Neuronal stem cell (in vitro differentiated cells): Measurements from ENCODE around the gene ST14. TPM values are rescaled to one million over a fixed set of nuclear protein-coding genes. Genes with fewer than 3 reads are reported as not detected.
A peak's percentile ranks its signal among the peaks of the same experiment; 100 is the strongest.

Experiments
- DNase-seq: peaks from one replicate; pipeline ENCODE4 v3.0.0-alpha.2; 2013; ENCODE audit warnings: low spot score
- H2AFZ ChIP-seq: one replicate; pipeline ENCODE4 v1.6.1; 2013; ENCODE audit warnings: mild to moderate bottlenecking, low read length, inconsistent platforms
- H2AK5ac ChIP-seq: 2 replicates; pipeline ENCODE4 v1.6.1; 2013; ENCODE audit warnings: low read depth, mild to moderate bottlenecking, inconsistent platforms, low read length, moderate library complexity, mixed read lengths
- H2BK120ac ChIP-seq: 2 replicates; pipeline ENCODE4 v1.6.1; 2013; ENCODE audit warnings: low read depth, mild to moderate bottlenecking, inconsistent platforms, low read length, moderate library complexity, mixed read lengths
- H2BK12ac ChIP-seq: one replicate; pipeline ENCODE4 v1.6.1; 2013; ENCODE audit warnings: low read length, inconsistent platforms
- H2BK15ac ChIP-seq: 2 replicates; pipeline ENCODE4 v1.6.1; 2013; ENCODE audit warnings: mild to moderate bottlenecking, low read length, inconsistent platforms, mixed read lengths
- H2BK5ac ChIP-seq: one replicate; pipeline ENCODE4 v1.6.1; 2013; ENCODE audit warnings: inconsistent platforms, mild to moderate bottlenecking, low read length, moderate library complexity
- H3K14ac ChIP-seq: one replicate; pipeline ENCODE4 v1.6.1; 2013; ENCODE audit warnings: low read length, inconsistent platforms
- H3K18ac ChIP-seq: 2 replicates; pipeline ENCODE4 v1.6.1; 2013; ENCODE audit warnings: low read length, inconsistent platforms
- H3K23ac ChIP-seq: 2 replicates; pipeline ENCODE4 v1.6.1; 2013; ENCODE audit warnings: low read depth, mild to moderate bottlenecking, mixed read lengths, low read length, inconsistent platforms; ENCODE audit not compliant: poor library complexity
- H3K27ac ChIP-seq: replicated peaks from 3 replicates; pipeline ENCODE4 v1.5.1; 2013; ENCODE audit warnings: low read length, inconsistent platforms
- H3K27me3 ChIP-seq, 3 experiments: 2 replicates each; pipeline ENCODE4 v1.6.1; 2013; ENCODE audit warnings: low read length in 3 of 3, mild to moderate bottlenecking in 2 of 3, inconsistent platforms in 1 of 3, low read depth in 1 of 3, mixed read lengths in 1 of 3, moderate library complexity in 1 of 3; ENCODE audit not compliant: control insufficient read depth in 3 of 3, insufficient read depth in 3 of 3
- H3K36me3 ChIP-seq, 2 donors: replicated peaks in 1 of 2; 2 replicates each; pipeline ENCODE4 v1.6.1; 2013; ENCODE audit warnings: low read length in 2 of 2; ENCODE audit not compliant: control insufficient read depth in 2 of 2, insufficient read depth in 2 of 2
- H3K4ac ChIP-seq: 2 replicates; pipeline ENCODE4 v1.6.1; 2013; ENCODE audit warnings: inconsistent platforms, mild to moderate bottlenecking, low read length, moderate library complexity
- H3K4me1 ChIP-seq, 2 donors: 1 replicate in 1 of 2; 2 replicates in 1 of 2; pipeline ENCODE4 v1.6.1; 2013; ENCODE audit warnings: low read length in 2 of 2, low read depth in 1 of 2; ENCODE audit not compliant: control insufficient read depth in 2 of 2, insufficient read depth in 1 of 2
- H3K4me2 ChIP-seq: one replicate; pipeline ENCODE4 v1.6.1; 2013; ENCODE audit warnings: mild to moderate bottlenecking, low read length, inconsistent platforms; ENCODE audit not compliant: insufficient read depth, poor library complexity, severe bottlenecking
- H3K4me3 ChIP-seq, 2 donors: 2 replicates each; pipeline ENCODE4 v1.5.1; 2013; ENCODE audit warnings: low read length in 2 of 2, mild to moderate bottlenecking in 2 of 2, inconsistent platforms in 1 of 2, moderate library complexity in 1 of 2
- H3K79me1 ChIP-seq: one replicate; pipeline ENCODE4 v1.6.1; 2013; ENCODE audit warnings: low read depth, mild to moderate bottlenecking, inconsistent platforms, low read length, moderate library complexity
- H3K9ac ChIP-seq: one replicate; pipeline ENCODE4 v1.6.1; 2013; ENCODE audit warnings: mild to moderate bottlenecking, low read depth, low read length, inconsistent platforms; ENCODE audit not compliant: poor library complexity
- H3K9me3 ChIP-seq, 2 donors: replicated peaks in 1 of 2; 2 replicates each; pipeline versions ENCODE3 to v1.6.1; 2013; ENCODE audit warnings: low read length in 2 of 2, mild to moderate bottlenecking in 2 of 2, inconsistent platforms in 1 of 2, low read depth in 1 of 2, mixed read lengths in 1 of 2, moderate library complexity in 1 of 2; ENCODE audit not compliant: control insufficient read depth in 2 of 2, insufficient read depth in 1 of 2
- H4K8ac ChIP-seq: one replicate; pipeline ENCODE4 v1.6.1; 2013; ENCODE audit warnings: low read depth, mild to moderate bottlenecking, inconsistent platforms, low read length, moderate library complexity
- H4K91ac ChIP-seq: one replicate; pipeline ENCODE4 v1.6.1; 2013; ENCODE audit warnings: low read length, low read depth, mild to moderate bottlenecking, inconsistent platforms; ENCODE audit not compliant: poor library complexity
- WGBS, 2 donors: extraction: QIAGEN DNeasy Blood & Tissue Kit; methylation state at CpG; one replicate each; pipeline ENCODE4 v1.1.7; 2013; ENCODE audit warnings: missing lambda C conversion rate in 2 of 2, mixed read lengths in 1 of 2; ENCODE audit not compliant: insufficient read length in 2 of 2, insufficient replicate concordance in 1 of 2; ENCODE audit errors: extremely low coverage in 2 of 2; 5-methylcytosine and 5-hydroxymethylcytosine counted together
- polyA plus RNA-seq, 2 experiments: library from polyadenylated mRNA; stranded (reverse); fragments of 200-250 nt; gene quantifications; one replicate each; pipeline ENCODE4 v1.2.3, GENCODE V29; 2013

The ST14 gene
- 0.73 TPM for polyA plus RNA-seq (2013, experiment 1 of 2)
- polyA plus RNA-seq (2013, experiment 2 of 2), result 0.58 TPM

DNA sequence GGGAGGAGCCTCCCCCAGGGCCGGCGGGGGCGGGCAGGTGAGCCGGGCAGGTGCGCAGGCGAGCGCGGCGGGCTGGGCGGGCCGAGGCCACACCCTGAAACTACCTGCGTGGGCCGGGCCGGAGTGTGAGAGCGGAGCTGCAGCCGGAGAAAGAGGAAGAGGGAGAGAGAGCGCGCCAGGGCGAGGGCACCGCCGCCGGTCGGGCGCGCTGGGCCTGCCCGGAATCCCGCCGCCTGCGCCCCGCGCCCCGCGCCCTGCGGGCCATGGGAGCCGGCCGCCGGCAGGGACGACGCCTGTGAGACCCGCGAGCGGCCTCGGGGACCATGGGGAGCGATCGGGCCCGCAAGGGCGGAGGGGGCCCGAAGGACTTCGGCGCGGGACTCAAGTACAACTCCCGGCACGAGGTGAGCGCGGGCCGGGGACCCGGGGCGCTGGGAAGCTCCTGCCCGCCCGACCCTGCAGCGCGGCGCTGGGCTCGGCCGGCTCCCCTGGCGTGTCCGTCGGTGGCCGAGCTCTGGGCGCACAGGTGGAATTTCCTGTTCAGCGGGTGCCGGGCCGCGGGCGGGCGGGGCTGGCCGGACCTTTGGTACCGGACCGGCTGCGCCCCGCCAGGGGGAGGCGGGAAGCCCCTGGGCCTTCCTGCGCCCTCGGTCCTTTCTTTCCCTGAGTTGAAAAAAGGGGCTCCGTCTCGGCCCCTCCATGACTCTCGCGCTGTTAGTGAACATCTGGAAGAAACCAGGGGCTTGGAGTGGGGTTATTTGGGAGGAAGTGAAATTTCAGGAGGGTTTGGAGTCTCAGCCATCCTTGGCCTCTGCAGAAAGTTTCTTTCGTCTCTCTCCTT is at the start of gene ST14:
Gene ST14 (plus strand): TSS at position 126 of the 841 bp plus-strand sequence. CDS start 198 bp downstream, at position 324.
- Histone ChIP-seq H3K18ac (peak within 1 kb of the TSS; percentile 90), H3K14ac (no peak within 1 kb of the TSS), H2BK5ac (no peak within 1 kb of the TSS), H3K27ac (no peak within 1 kb of the TSS), H2BK120ac (no peak within 1 kb of the TSS), H3K9ac (peak within 1 kb of the TSS; percentile 24), H3K4me1 (peaks cover 0 to 4% of the 10 kb centered on the region in 2 donors), H3K23ac (no peak within 1 kb of the TSS), H3K4me2 (peak within 1 kb of the TSS; percentile 68), H2BK12ac (no peak within 1 kb of the TSS), H3K4me3 (peak within 1 kb of the TSS in 1 of 2 donors; percentile 67), H4K91ac (no peak within 1 kb of the TSS), H3K79me1 (no peaks in the 10 kb centered on the region), H2BK15ac (no peak within 1 kb of the TSS), H3K27me3 (peaks cover 14 to 64% (median 44%) of the 10 kb centered on the region in 3 experiments), H3K9me3 (peaks cover 2 to 7% of the 10 kb centered on the region in 2 donors), H3K36me3 (no peaks in the 10 kb centered on the region), H2AK5ac (no peak within 1 kb of the TSS), H3K4ac (no peak within 1 kb of the TSS), H4K8ac (no peak within 1 kb of the TSS), H2AFZ (peak within 1 kb of the TSS; percentile 84)
- no peak for DNase-seq
- WGBS, 2 donors, result no CpG with 5 or more reads among the region's 89 CpGs

DNA sequence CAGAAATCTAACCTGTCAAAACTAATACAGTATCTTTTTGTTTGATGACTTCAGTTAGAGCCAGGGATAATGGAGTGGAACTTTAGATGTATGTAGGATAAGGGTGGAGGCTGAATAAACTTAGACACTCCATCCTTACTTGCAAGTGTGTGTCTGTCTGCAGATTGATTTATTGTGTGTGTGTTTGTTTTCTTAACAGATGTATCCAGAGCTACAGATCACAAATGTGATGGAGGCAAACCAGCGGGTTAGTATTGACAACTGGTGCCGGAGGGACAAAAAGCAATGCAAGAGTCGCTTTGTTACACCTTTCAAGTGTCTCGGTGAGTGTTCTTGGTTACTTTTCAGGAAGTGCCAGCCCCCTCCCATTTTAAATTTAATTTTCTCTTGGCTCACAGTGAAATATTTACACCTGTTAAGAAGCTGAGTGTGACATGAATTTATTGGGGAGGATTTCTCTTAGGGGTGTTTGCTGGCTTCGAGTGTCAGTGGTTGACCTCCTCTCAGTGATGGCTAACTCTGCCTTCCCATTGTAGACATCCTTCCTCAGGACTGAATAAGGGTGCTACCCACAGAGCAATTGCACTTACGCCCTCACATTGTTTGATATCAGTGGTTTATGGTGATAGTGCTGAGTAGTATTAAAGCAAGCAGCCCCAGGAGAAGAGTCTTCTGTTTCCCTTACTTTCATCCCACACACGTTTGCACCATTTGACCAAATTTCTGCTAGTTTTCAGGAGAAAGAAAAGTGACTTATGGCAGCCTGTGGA is 49.1 kb upstream of the ST14 start:
- Histone ChIP-seq H4K8ac (no peak overlapping the region), H3K27me3 (no peaks in the 10 kb centered on the region), H2BK120ac (no peak overlapping the region), H3K9ac (no peak overlapping the region), H2BK5ac (no peak overlapping the region), H3K27ac (no peak overlapping the region), H3K4me3 (no peak overlapping the region), H4K91ac (no peak overlapping the region), H3K18ac (no peak overlapping the region), H3K9me3 (peaks cover 0 to 6% of the 10 kb centered on the region in 2 donors), H3K36me3 (peaks cover 24 to 66% of the 10 kb centered on the region in 2 donors), H2BK12ac (no peak overlapping the region), H3K4me2 (no peak overlapping the region), H3K79me1 (peaks cover 8% of the 10 kb centered on the region), H2BK15ac (no peak overlapping the region), H2AK5ac (no peak overlapping the region), H3K4me1 (no peaks in the 10 kb centered on the region), H3K23ac (no peak overlapping the region), H3K14ac (no peak overlapping the region), H3K4ac (no peak overlapping the region), H2AFZ (no peak overlapping the region)
- WGBS, 2 donors, result no CpG with 5 or more reads among the region's 7 CpGs
- DNase-seq, result no peak

DNA sequence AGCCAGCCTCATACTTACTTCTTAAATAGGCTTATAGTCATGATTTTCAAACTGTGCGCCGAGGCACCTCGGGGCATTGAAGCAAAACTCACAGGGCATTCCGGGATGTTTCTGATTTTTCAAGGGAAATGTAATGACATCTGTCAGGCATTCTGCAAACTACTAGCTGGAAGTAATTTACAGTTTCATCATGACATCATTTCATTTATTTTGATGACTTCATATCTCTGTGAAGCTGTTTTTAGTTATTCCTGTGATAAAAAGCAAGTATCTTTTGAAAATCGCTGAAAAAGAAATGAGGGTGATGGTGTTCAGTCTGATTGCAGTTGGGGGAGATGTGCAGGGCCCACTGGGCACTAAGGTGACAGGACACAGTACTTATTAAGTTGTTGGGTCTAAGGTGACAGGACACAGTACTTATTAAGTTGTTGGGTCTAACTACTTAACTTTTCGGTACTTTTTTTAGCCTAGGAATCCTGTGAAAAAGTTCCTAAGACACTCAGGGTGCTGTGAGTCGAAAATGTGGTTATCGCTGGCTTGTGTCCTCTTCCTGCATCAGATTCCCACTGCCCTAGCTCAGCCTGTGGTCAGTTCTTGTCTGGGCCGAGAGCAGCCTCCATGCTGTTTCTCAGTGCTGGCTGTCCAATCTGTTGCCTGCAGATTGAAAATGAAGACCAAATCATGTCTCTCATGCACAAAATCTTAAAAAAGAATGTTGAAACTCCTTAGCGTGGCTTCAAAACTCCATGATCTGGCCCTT is 47.3 kb upstream of the ST14 start:
- no peaks in the 10 kb centered on the region for H3K27me3 ChIP-seq
- no peak overlapping the region for H2BK12ac ChIP-seq
- H3K27ac ChIP-seq, result no peak overlapping the region
- no peak overlapping the region for H3K23ac ChIP-seq
- no peak overlapping the region for H3K4me2 ChIP-seq
- no peak overlapping the region for H3K4me3 ChIP-seq
- H3K14ac ChIP-seq, result no peak overlapping the region
- H4K8ac ChIP-seq, result no peak overlapping the region
- WGBS, 2 donors, result no CpG with 5 or more reads among the region's 10 CpGs
- no peak overlapping the region for H2AK5ac ChIP-seq
- H3K79me1 ChIP-seq, result peaks cover 8% of the 10 kb centered on the region
- no peaks in the 10 kb centered on the region for H3K4me1 ChIP-seq
- no peak overlapping the region for H3K9ac ChIP-seq
- no peak for DNase-seq
- H3K18ac ChIP-seq, result no peak overlapping the region
- no peak overlapping the region for H3K4ac ChIP-seq
- H3K36me3 ChIP-seq, result peaks cover 26 to 80% of the 10 kb centered on the region in 2 donors
- H2BK5ac ChIP-seq, result no peak overlapping the region
- no peak overlapping the region for H2BK15ac ChIP-seq
- H2BK120ac ChIP-seq, result no peak overlapping the region
- no peaks in the 10 kb centered on the region for H3K9me3 ChIP-seq
- H4K91ac ChIP-seq, result no peak overlapping the region
- no peak overlapping the region for H2AFZ ChIP-seq
